SU-DHL-6 (cell line): ENCODE results near the gene PCED1A.

ENCODE experiments used
- H2AFZ ChIP-seq: fragments of 200-600 bp; sonication (generic); 2 replicates; pipeline ENCODE4 v1.6.1; 2014; ENCODE audit warnings: low read depth, mild to moderate bottlenecking, moderate library complexity, mixed read lengths, antibody characterized with exemption, low read length; ENCODE audit not compliant: severe bottlenecking
- H3F3A ChIP-seq: fragments of 200-600 bp; shearing (Covaris generic); 2 replicates; pipeline ENCODE4 v1.6.0; 2016; ENCODE audit warnings: antibody characterized with exemption, mild to moderate bottlenecking; ENCODE audit not compliant: insufficient read depth
- H3K27ac ChIP-seq: fragments of 200-600 bp; sonication (generic); 2 replicates; pipeline ENCODE4 v1.5.1; 2016; ENCODE audit warnings: low read depth, mild to moderate bottlenecking, low read length, moderate library complexity, mixed read lengths
- H3K27me3 ChIP-seq: fragments of 200-600 bp; sonication (generic), shearing (Covaris generic); 2 replicates; pipeline ENCODE4 v1.6.0; 2014; ENCODE audit warnings: mild to moderate bottlenecking, low read length
- H3K36me3 ChIP-seq: fragments of 200-600 bp; sonication (generic); 2 replicates; pipeline ENCODE4 v1.6.1; 2014; ENCODE audit warnings: mild to moderate bottlenecking, low read length, mixed read lengths
- H3K4me2 ChIP-seq: fragments of 300-600, 200-600 bp; shearing (Covaris generic), sonication (generic); 2 replicates; pipeline ENCODE4 v1.6.0; 2014; ENCODE audit warnings: low read length, low read depth, mild to moderate bottlenecking; ENCODE audit not compliant: poor library complexity, severe bottlenecking
- H3K4me3 ChIP-seq: fragments of 200-600 bp; sonication (generic); 2 replicates; pipeline ENCODE4 v1.5.1; 2014; ENCODE audit warnings: antibody characterized with exemption, low read length, mild to moderate bottlenecking, mixed read lengths; ENCODE audit not compliant: insufficient read depth, poor library complexity, severe bottlenecking
- H3K79me2 ChIP-seq: fragments of 200-600 bp; sonication (generic); 2 replicates; pipeline ENCODE4 v1.6.1; 2014; ENCODE audit warnings: mild to moderate bottlenecking, low read length, moderate library complexity; ENCODE audit not compliant: insufficient read depth
- H3K9ac ChIP-seq: fragments of 200-600 bp; sonication (generic); 2 replicates; pipeline ENCODE4 v1.7.0; 2014; ENCODE audit warnings: mild to moderate bottlenecking, low read length
- H3K9me2 ChIP-seq: fragments of 200-600 bp; sonication (generic); replicated peaks from 2 replicates; pipeline ENCODE4 v1.6.1; 2014; ENCODE audit warnings: low read length; ENCODE audit not compliant: insufficient read depth
- H3K9me3 ChIP-seq: fragments of 200-600 bp; sonication (generic); 2 replicates; pipeline ENCODE4 v1.6.1; 2014; ENCODE audit warnings: low read length, mixed read lengths; ENCODE audit not compliant: insufficient read depth
- H4K20me1 ChIP-seq: fragments of 200-600 bp; sonication (generic); 2 replicates; pipeline ENCODE4 v1.6.1; 2014; ENCODE audit warnings: low read depth, mild to moderate bottlenecking, antibody characterized with exemption, low read length, moderate library complexity, mixed read lengths
- CTCF ChIP-seq: fragments of 200-600 bp; sonication (generic); IDR thresholded peaks from one replicate; pipeline ENCODE4 v1.5.1; 2017; ENCODE audit warnings: antibody characterized with exemption, mild to moderate bottlenecking, low read length, moderate library complexity; ENCODE audit not compliant: insufficient read depth, poor library complexity, severe bottlenecking
- EZH2phosphoT487 ChIP-seq: fragments of 200-600 bp; sonication (generic), shearing (Covaris generic); conservative IDR thresholded peaks from 2 replicates; pipeline ENCODE4 v1.6.1; 2018; ENCODE audit warnings: mild to moderate bottlenecking, antibody characterized with exemption, low read length, moderate library complexity, mixed read lengths

The PCED1A gene

DNA sequence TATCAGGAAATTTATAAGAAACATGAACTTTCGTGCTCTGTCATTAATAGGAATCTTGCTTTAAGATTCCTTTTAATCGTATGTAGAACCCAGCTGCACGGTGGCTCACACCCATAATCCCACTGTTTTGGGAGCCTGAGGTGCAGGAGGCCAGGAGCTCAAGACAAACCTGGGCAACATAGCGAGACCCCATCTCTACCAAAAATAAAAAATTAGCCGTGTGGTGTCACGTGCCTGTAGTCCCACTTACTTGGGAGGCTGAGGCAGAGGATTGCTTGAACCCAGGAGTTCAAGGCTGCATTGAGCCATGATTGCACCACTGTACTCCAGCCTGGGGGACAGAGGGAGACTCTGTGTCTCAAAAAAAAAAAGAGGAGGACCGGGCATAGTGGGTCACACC is 40.2 kb upstream of the PCED1A start:
- no peak overlapping the region for H3K4me3 ChIP-seq
- H3K9me3 ChIP-seq = no peaks in the 10 kb centered on the region
- 0 out of 2 replicates have a peak, but pooled peaks cover 6% of the 10 kb centered on the region for H4K20me1 ChIP-seq
- no peak overlapping the region for H2AFZ ChIP-seq
- H3K27ac ChIP-seq = no peak overlapping the region
- TF ChIP-seq EZH2phosphoT487 (no peak), CTCF (no peak)
- H3F3A ChIP-seq = no peaks in the 10 kb centered on the region
- no peaks in the 10 kb centered on the region for H3K36me3 ChIP-seq
- H3K9ac ChIP-seq = no peak overlapping the region
- H3K27me3 ChIP-seq = no peaks in the 10 kb centered on the region
- H3K79me2 ChIP-seq = peaks cover 96% of the 10 kb centered on the region
- no peak overlapping the region for H3K4me2 ChIP-seq
- no peaks in the 10 kb centered on the region for H3K9me2 ChIP-seq

- no peak overlapping the region for H3K4me2 ChIP-seq
- no peaks in the 10 kb centered on the region for H3K9me3 ChIP-seq
- no peaks in the 10 kb centered on the region for H3K27me3 ChIP-seq
- H3K4me3 ChIP-seq = no peak overlapping the region
- no peak overlapping the region for H3K27ac ChIP-seq
- H2AFZ ChIP-seq = no peak overlapping the region
- TF ChIP-seq CTCF (no peak), EZH2phosphoT487 (no peak)
- H3K36me3 ChIP-seq = no peaks in the 10 kb centered on the region
- H3K9ac ChIP-seq = no peak overlapping the region
- H3K79me2 ChIP-seq = peaks cover 96% of the 10 kb centered on the region
- 0 out of 2 replicates have a peak, but pooled peaks cover under 1% of the 10 kb centered on the region for H4K20me1 ChIP-seq
- 0 out of 2 replicates have a peak, but pooled peaks cover 3% of the 10 kb centered on the region for H3F3A ChIP-seq
- H3K9me2 ChIP-seq = no peaks in the 10 kb centered on the region
Measured at GRCh38 chr20:2879146-2879545, 38.7 kb upstream of the PCED1A start.

DNA sequence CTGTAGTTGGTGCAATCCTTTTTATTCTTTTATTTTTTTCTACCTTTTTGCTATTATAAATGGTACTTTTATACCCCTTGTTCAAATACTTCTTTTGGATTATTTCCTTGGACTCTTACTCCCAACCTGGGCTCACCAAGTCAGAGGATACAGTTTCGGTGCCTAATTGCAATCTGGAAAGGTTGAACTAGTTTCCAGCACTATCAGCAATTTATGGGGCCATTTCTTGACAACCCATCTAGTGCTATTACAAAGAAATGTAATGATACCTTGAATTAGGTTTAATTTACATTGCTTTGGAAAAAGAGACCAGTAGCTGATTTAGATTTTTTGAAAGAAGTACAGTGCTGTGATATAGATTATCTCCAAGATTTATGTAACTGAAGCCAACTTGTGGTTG is 38.1 kb upstream of the PCED1A start:
- no peaks in the 10 kb centered on the region for H3K36me3 ChIP-seq
- H3F3A ChIP-seq = 0 out of 2 replicates have a peak, but pooled peaks cover 5% of the 10 kb centered on the region
- no peak overlapping the region for H3K27ac ChIP-seq
- TF ChIP-seq CTCF = no peak
- TF ChIP-seq EZH2phosphoT487 = no peak
- no peaks in the 10 kb centered on the region for H3K9me2 ChIP-seq
- no peaks in the 10 kb centered on the region for H3K9me3 ChIP-seq
- H2AFZ ChIP-seq = no peak overlapping the region
- H3K4me3 ChIP-seq = no peak overlapping the region
- peaks cover 96% of the 10 kb centered on the region for H3K79me2 ChIP-seq
- no peaks in the 10 kb centered on the region for H3K27me3 ChIP-seq
- no peaks in the 10 kb centered on the region for H4K20me1 ChIP-seq
- H3K4me2 ChIP-seq = no peak overlapping the region
- H3K9ac ChIP-seq = no peak overlapping the region
